Activated naive CD4-positive, alpha-beta T cell treated with anti-CD3 and anti-CD28 coated beads, Interleukin-2, amount 50 U/mL, for 16 hours (primary cell): ENCODE data around the gene ZNF365.
"Not testable (repeated sequence)": the region's sequence is repeated elsewhere in the genome, so short reads cannot be mapped to it uniquely, and the experiment has no call there.

Source experiments
- DNase-seq: peaks from one replicate; pipeline ENCODE4 v3.0.0-alpha.2; 2020

ZNF365 gene

GRCh38 chr10:62373995-62374861 is at the start of gene ZNF365:
ZNF365 (plus strand) TSS chr10:62374369; CDS start chr10:62376194, 1,825 bp downstream.
- peak; percentile 41 for DNase-seq

- no peak for DNase-seq
These were observed 48.0 kb upstream of the ZNF365 start for GRCh38 chr10:62326176-62326575.

- DNase-seq = no peak
These were observed 46.3 kb upstream of the ZNF365 start for GRCh38 chr10:62327885-62328284.

- DNase-seq = no peak
These were observed 44.0 kb upstream of the ZNF365 start for GRCh38 chr10:62330213-62330612.

- no peak for DNase-seq
These were observed 41.8 kb upstream of the ZNF365 start for GRCh38 chr10:62332406-62332805.

GRCh38 chr10:62333135-62333889 is 40.9 kb upstream of the ZNF365 start:
- DNase-seq = no peak

- DNase-seq = no peak
These were observed 40.0 kb upstream of the ZNF365 start for GRCh38 chr10:62333988-62334682.

GRCh38 chr10:62335326-62335725 is 38.8 kb upstream of the ZNF365 start:
- no peak for DNase-seq

- DNase-seq = no peak
These were observed 37.8 kb upstream of the ZNF365 start for GRCh38 chr10:62336404-62336803.

GRCh38 chr10:62341419-62341818 is 32.8 kb upstream of the ZNF365 start:
- no peak for DNase-seq

- DNase-seq = no peak
These were observed 31.2 kb upstream of the ZNF365 start for GRCh38 chr10:62343000-62343399.

GRCh38 chr10:62348029-62348428 is 26.1 kb upstream of the ZNF365 start:
- DNase-seq = no peak

GRCh38 chr10:62352356-62352970 is 21.7 kb upstream of the ZNF365 start:
- peak; percentile 54 for DNase-seq

- DNase-seq = no peak
These were observed 19.3 kb upstream of the ZNF365 start for GRCh38 chr10:62354916-62355315.

GRCh38 chr10:62356447-62356846 is 17.7 kb upstream of the ZNF365 start:
- no peak for DNase-seq

GRCh38 chr10:62358151-62358550 is 16.0 kb upstream of the ZNF365 start:
- not testable (repeated sequence) for DNase-seq

- no peak for DNase-seq
These were observed 552 bp upstream of the ZNF365 start for GRCh38 chr10:62373639-62373994.

GRCh38 chr10:62374862-62375710 is 917 bp downstream of the ZNF365 start:
- DNase-seq = no peak

- no peak for DNase-seq
These were observed 2.2 kb downstream of the ZNF365 start for GRCh38 chr10:62376071-62377025.

- no peak for DNase-seq
These were observed 2.9 kb downstream of the ZNF365 start for GRCh38 chr10:62377026-62377415.

- DNase-seq = no peak
These were observed 3.8 kb downstream of the ZNF365 start for GRCh38 chr10:62377966-62378365.
